Astrocyte of the spinal cord (primary cell): ENCODE data around the gene HTT.

Source experiments
- DNase-seq: peaks from one replicate; pipeline ENCODE4 v3.0.0; 2011; ENCODE audit warnings: low read depth, low spot score
- H3K4me3 ChIP-seq: 2 replicates; pipeline ENCODE4 v1.5.1; 2011; ENCODE audit warnings: low read depth, mild to moderate bottlenecking, low read length, moderate library complexity
- in situ Hi-C: cut with HindIII; loops from 2 replicates; pipeline ENCODE4 v1.10.0; 2017; ENCODE audit warnings: low sequenced_read_pairs
- TF ChIP-seq, protein P1 (sequence below): IDR thresholded peaks from 2 replicates; pipeline ENCODE4 v1.5.1; 2012; ENCODE audit warnings: low read depth, mild to moderate bottlenecking, low read length, inconsistent platforms

The HTT gene

GRCh38 chr4:3213661-3214250 is 139.3 kb downstream of the HTT start:
- in situ Hi-C loops: no loop called here
- no peak overlapping the region for H3K4me3 ChIP-seq
- TF ChIP-seq, protein P1, sequence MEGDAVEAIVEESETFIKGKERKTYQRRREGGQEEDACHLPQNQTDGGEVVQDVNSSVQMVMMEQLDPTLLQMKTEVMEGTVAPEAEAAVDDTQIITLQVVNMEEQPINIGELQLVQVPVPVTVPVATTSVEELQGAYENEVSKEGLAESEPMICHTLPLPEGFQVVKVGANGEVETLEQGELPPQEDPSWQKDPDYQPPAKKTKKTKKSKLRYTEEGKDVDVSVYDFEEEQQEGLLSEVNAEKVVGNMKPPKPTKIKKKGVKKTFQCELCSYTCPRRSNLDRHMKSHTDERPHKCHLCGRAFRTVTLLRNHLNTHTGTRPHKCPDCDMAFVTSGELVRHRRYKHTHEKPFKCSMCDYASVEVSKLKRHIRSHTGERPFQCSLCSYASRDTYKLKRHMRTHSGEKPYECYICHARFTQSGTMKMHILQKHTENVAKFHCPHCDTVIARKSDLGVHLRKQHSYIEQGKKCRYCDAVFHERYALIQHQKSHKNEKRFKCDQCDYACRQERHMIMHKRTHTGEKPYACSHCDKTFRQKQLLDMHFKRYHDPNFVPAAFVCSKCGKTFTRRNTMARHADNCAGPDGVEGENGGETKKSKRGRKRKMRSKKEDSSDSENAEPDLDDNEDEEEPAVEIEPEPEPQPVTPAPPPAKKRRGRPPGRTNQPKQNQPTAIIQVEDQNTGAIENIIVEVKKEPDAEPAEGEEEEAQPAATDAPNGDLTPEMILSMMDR: no peak
- DNase-seq: no peak

GRCh38 chr4:3215256-3215655 is 140.8 kb downstream of the HTT start:
- H3K4me3 ChIP-seq: no peak overlapping the region
- TF ChIP-seq, protein P1: no peak
- no peak for DNase-seq
- in situ Hi-C loops: no loop called here

GRCh38 chr4:3215733-3216132 is 141.3 kb downstream of the HTT start:
- no peak overlapping the region for H3K4me3 ChIP-seq
- in situ Hi-C loops: no loop called here
- TF ChIP-seq, protein P1: no peak
- no peak for DNase-seq

- no peak overlapping the region for H3K4me3 ChIP-seq
- in situ Hi-C loops: no loop called here
- no peak for DNase-seq
- TF ChIP-seq, protein P1: no peak
Observed at GRCh38 chr4:3217266-3217665, 142.8 kb downstream of the HTT start.

GRCh38 chr4:3217771-3218170 is 143.3 kb downstream of the HTT start:
- DNase-seq: no peak
- in situ Hi-C loops: no loop called here
- H3K4me3 ChIP-seq: no peak overlapping the region
- TF ChIP-seq, protein P1: no peak

GRCh38 chr4:3218824-3219760 is 144.6 kb downstream of the HTT start:
- TF ChIP-seq, protein P1: no peak
- H3K4me3 ChIP-seq: no peak overlapping the region
- in situ Hi-C loops: no loop called here
- DNase-seq: no peak
